GM12872 (cell line): ENCODE data around the gene C5orf63.

Experiments used
- TF ChIP-seq, protein P1 (sequence below): IDR thresholded peaks from 3 replicates; pipeline ENCODE4 v1.5.1; 2011; ENCODE audit warnings: low read depth, mild to moderate bottlenecking, low read length, moderate library complexity; ENCODE audit not compliant: insufficient read depth

C5orf63 gene

GRCh38 chr5:127010362-127010761 is 62.9 kb downstream of the C5orf63 start:
- TF ChIP-seq, protein P1, sequence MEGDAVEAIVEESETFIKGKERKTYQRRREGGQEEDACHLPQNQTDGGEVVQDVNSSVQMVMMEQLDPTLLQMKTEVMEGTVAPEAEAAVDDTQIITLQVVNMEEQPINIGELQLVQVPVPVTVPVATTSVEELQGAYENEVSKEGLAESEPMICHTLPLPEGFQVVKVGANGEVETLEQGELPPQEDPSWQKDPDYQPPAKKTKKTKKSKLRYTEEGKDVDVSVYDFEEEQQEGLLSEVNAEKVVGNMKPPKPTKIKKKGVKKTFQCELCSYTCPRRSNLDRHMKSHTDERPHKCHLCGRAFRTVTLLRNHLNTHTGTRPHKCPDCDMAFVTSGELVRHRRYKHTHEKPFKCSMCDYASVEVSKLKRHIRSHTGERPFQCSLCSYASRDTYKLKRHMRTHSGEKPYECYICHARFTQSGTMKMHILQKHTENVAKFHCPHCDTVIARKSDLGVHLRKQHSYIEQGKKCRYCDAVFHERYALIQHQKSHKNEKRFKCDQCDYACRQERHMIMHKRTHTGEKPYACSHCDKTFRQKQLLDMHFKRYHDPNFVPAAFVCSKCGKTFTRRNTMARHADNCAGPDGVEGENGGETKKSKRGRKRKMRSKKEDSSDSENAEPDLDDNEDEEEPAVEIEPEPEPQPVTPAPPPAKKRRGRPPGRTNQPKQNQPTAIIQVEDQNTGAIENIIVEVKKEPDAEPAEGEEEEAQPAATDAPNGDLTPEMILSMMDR, result no peak

GRCh38 chr5:127009784-127010183 is 63.5 kb downstream of the C5orf63 start:
- TF ChIP-seq, protein P1, result no peak

GRCh38 chr5:127008300-127008975 is 64.9 kb downstream of the C5orf63 start:
- TF ChIP-seq, protein P1, result no peak

DNA sequence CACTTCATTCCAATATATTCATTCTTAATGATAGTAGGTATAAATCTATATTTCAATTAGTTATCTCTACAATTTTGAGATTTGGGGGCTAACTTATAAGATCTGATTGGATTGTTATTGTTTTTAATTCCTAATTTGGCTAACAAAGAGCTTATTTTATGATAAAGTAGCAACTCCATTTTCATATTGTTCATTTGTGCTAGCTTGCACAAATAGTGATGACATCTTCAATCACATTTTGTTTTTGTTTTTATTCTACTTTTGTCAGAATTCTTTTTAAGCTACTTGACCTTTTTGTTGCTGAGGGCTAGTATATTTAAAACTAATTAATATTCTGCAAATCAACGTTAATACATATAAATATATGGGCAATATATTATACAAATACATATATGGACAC is 65.8 kb downstream of the C5orf63 start:
- TF ChIP-seq, protein P1, result no peak

GRCh38 chr5:127006744-127007143 is 66.6 kb downstream of the C5orf63 start:
- TF ChIP-seq, protein P1, result no peak

DNA sequence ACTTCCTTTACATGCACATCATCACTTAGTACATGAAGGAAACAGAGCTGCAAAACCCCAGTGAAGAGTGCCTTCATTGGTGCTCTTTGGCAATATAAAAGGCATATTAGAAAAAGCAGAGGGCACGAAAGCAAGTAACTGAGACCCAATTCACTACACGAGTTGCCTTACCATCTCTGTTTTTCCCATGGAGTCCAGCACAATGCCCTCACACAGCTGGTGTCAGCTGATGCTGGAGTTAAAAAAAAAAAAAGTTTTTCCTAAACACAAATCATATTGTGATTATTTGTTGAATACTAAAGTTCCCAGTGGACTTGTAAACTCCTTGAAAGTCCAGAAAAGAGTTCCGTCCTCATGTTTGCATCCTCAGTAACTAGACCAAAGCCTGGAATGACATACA is 68.6 kb downstream of the C5orf63 start:
- TF ChIP-seq, protein P1, result no peak

- TF ChIP-seq, protein P1, result no peak
Measured at GRCh38 chr5:127003798-127004495, 69.4 kb downstream of the C5orf63 start.
